ENCODE measurements around the gene CCDC90B. TPM values are rescaled to one million over a fixed set of nuclear protein-coding genes. Genes with fewer than 3 reads are reported as not detected.

Gene CCDC90B
- total and polyA plus RNA-seq, 2 of the 8 experiments (the other 6 are each of a cell fraction or from before 2014, with no cell fraction given) = 21.8 to 54.5 TPM

DNA sequence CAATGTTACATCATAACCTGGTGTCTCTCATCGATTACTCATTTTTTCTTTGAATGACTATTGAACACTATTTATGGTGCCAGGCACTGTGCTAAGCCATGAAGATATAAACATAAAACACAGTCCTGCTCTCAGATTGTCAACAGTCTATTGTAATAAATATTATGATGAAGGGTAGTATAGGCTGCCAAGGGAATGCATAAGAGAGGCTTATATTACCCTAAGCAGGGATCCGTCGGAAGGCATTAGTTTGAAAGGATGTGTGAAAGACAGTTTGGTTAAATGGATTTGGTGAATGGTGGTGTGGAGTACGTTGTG, 7.2 kb upstream of the CCDC90B start:
- Histone ChIP-seq H3K9me3 (ENCODE audit: insufficient read depth in 2 of 2, low read depth in 1 of 2, low read length in 1 of 2) (no peaks in the 10 kb centered on the region), H4K8ac (ENCODE audit: extremely low read depth, insufficient read depth, low read length) (no peak overlapping the region), H3K4me1 (replicated peaks in 1 of 4; ENCODE audit: control insufficient read depth in 3 of 4, insufficient read depth in 4 of 4, low read length in 3 of 4) (peaks cover 0 to 5% (median 2%) of the 10 kb centered on the region in 4 experiments; a peak in 2 of 7 replicates), H3K23me2 (ENCODE audit: low read depth, low read length) (no peaks in the 10 kb centered on the region), H3K9ac (replicated peaks in 1 of 4; ENCODE audit: extremely low read depth in 1 of 4, low read depth in 3 of 4, low read length in 3 of 4) (no peak overlapping the region), H3K36me3 (ENCODE audit: control insufficient read depth in 2 of 4, insufficient read depth in 4 of 4, low read length in 3 of 4) (no peaks in the 10 kb centered on the region), H3K27me3 (replicated peaks in 1 of 4; ENCODE audit: control insufficient read depth in 3 of 4, extremely low read depth in 1 of 4, insufficient read depth in 3 of 4, low read length in 3 of 4) (no peaks in the 10 kb centered on the region), H3K18ac (ENCODE audit: extremely low read depth, low read length) (no peak overlapping the region), H2AK5ac (ENCODE audit: low read depth, low read length) (0 out of 2 replicates have a peak overlapping the region, but pooled peaks have one; percentile 18), H4K91ac (replicated peaks; ENCODE audit: insufficient read length, low read length) (no peak overlapping the region), H2BK12ac (ENCODE audit: low read depth, low read length) (peak overlapping the region; percentile 75; the same call in 1 of the 2 replicates), H3K79me1 (ENCODE audit: low read depth, low read length) (no peaks in the 10 kb centered on the region), H3K27ac (ENCODE audit: low read depth, low read length) (no peak overlapping the region), H3K79me2 (ENCODE audit: control insufficient read depth in 1 of 2, insufficient read depth in 2 of 2, low read length in 2 of 2) (no peaks in the 10 kb centered on the region), H2BK15ac (ENCODE audit: low read length) (no peak overlapping the region), H3K4me3 (ENCODE audit: extremely low read depth in 1 of 4, insufficient read depth in 2 of 4, low read depth in 3 of 4, low read length in 4 of 4) (no peak overlapping the region), H3K4ac (replicated peaks; ENCODE audit: insufficient read length, low read depth, low read length) (no peak overlapping the region), H3K56ac (replicated peaks; ENCODE audit: insufficient read length, low read depth, low read length) (no peak overlapping the region), H2BK120ac (replicated peaks; ENCODE audit: low read depth, low read length) (no peak overlapping the region), H4K5ac (ENCODE audit: insufficient read length, low read depth, low read length) (no peak overlapping the region), H3K14ac (ENCODE audit: insufficient read length) (no peak overlapping the region), H2BK5ac (ENCODE audit: low read depth, low read length) (no peak overlapping the region), H3K4me2 (ENCODE audit: insufficient read depth in 1 of 2, low read depth in 2 of 2, low read length in 2 of 2) (no peak overlapping the region), H2AFZ (ENCODE audit: low read length) (no peak overlapping the region), H2BK20ac (ENCODE audit: low read length) (0 out of 2 replicates have a peak overlapping the region, but pooled peaks have one; percentile 82), H4K20me1 (replicated peaks in 1 of 2; ENCODE audit: control insufficient read depth in 1 of 2, insufficient read depth in 2 of 2, low read length in 2 of 2) (no peaks in the 10 kb centered on the region), H3K23ac (ENCODE audit: insufficient read length) (no peak overlapping the region)
- CTCF ChIA-PET (ENCODE audit: partially characterized antibody) = interaction anchor here (0.7 to 8.6 kb wide), 53 partner anchors 9 to 528 kb away, joined by 3 to 69 read pairs (median 4); partner anchors contain the start of gene PCF11
- 87 to 100% methylated on average over 1 to 4 of the region's 4 CpGs for WGBS, 2 experiments (ENCODE audit: extremely low coverage in 1 of 2, insufficient coverage in 1 of 2, insufficient read length in 1 of 2, insufficient replicate concordance in 2 of 2, low coverage in 1 of 2, low lambda C conversion rate in 2 of 2, missing lambda C conversion rate in 1 of 2)
- FAIRE-seq (no peak), DNase-seq (ENCODE audit: low read depth in 1 of 2, low spot score in 2 of 2) (no peak)
- POLR2A ChIA-PET (ENCODE audit: partially characterized antibody) = no interaction called here
- no peak for TF ChIP-seq TAF1 (IDR thresholded peaks at IDR 0.05; ENCODE audit: low read depth, low read length)
- TF ChIP-seq SP1 (IDR thresholded peaks at IDR 0.05; ENCODE audit: low read depth, low read length) = no peak
- no peak for TF ChIP-seq CHD2 (IDR thresholded peaks at IDR 0.05; ENCODE audit: low read length)
- no peak for TF ChIP-seq USF2 (IDR thresholded peaks at IDR 0.05; ENCODE audit: low read length)
- TF ChIP-seq SUZ12 (IDR thresholded peaks at IDR 0.05; ENCODE audit: low read length) = no peak

Measured in H1 (cell line).